Uterus (tissue), 4 donors: ENCODE measurements around the gene TFF1. TPM values are rescaled to one million over a fixed set of nuclear protein-coding genes. Genes with fewer than 3 reads are reported as not detected.

Source experiments
- DNase-seq, 2 donors: peaks; one replicate each; pipeline ENCODE4 v3.0.0-alpha.2; 2019 to 2020
- H3K27ac ChIP-seq, 2 donors: fragments of 200-600 bp; sonication (generic); 1 replicate in 1 of 2; 2 replicates in 1 of 2; pipeline ENCODE4 v1.5.1; 2016 to 2018
- H3K27me3 ChIP-seq, 2 donors: fragments of 200-600 bp; sonication (generic); one replicate each; pipeline ENCODE4 v1.5.1; 2018 to 2019; ENCODE audit warnings: control low read depth in 1 of 2
- H3K36me3 ChIP-seq, 2 donors: fragments of 200-600 bp; sonication (generic); one replicate each; pipeline ENCODE4 v1.5.1; 2019; ENCODE audit warnings: control low read depth in 1 of 2
- H3K4me1 ChIP-seq, 2 donors: fragments of 200-600 bp; sonication (generic); one replicate each; pipeline ENCODE4 v1.5.1; 2018 to 2019; ENCODE audit warnings: control low read depth in 1 of 2
- H3K4me3 ChIP-seq, 2 donors: fragments of 200-600 bp; sonication (generic); 1 replicate in 1 of 2; 2 replicates in 1 of 2; pipeline ENCODE4 v1.5.1; 2018 to 2019; ENCODE audit warnings: mild to moderate bottlenecking in 1 of 2
- H3K9me3 ChIP-seq, 2 donors: fragments of 200-600 bp; sonication (generic); one replicate each; pipeline ENCODE4 v1.5.1; 2019; ENCODE audit warnings: control low read depth in 1 of 2
- POLR2A ChIP-seq, 2 donors: fragments of 450-650 bp; IDR thresholded peaks; one replicate each; pipeline ENCODE4 v1.6.1; 2016; ENCODE audit warnings: antibody characterized with exemption in 2 of 2, mild to moderate bottlenecking in 1 of 2, moderate library complexity in 1 of 2
- intact Hi-C: fragments of 100-400 bp; cut with DNase I; formaldehyde crosslinking; loops from one replicate; pipeline ENCODE4 v1.15.1; 2023; ENCODE audit warnings: low total_unique reads
- total RNA-seq, 4 donors: library from RNA; depleted of rRNA in 3 of 4; stranded (reverse); fragments of >200 nt in 3 of 4; gene quantifications; one replicate each; pipeline versions ENCODE4 v1.1.0 to v1.2.4, GENCODE V29; 2014 to 2023
- TF ChIP-seq, protein P1 (sequence below), 4 experiments: fragments of 200-600 bp in 2 of 4; fragments of 450-650 bp in 2 of 4; sonication (generic) in 2 of 4; IDR thresholded peaks; one replicate each; pipeline ENCODE4 v1.5.1; 2016 to 2019; ENCODE audit warnings: antibody characterized with exemption in 4 of 4, mild to moderate bottlenecking in 2 of 4, moderate library complexity in 1 of 4
- donor health status: DM: yes; HTN: yes; CAD: no.

TFF1 gene
- total RNA-seq, 4 donors from 2014 or later, result not detected

DNA sequence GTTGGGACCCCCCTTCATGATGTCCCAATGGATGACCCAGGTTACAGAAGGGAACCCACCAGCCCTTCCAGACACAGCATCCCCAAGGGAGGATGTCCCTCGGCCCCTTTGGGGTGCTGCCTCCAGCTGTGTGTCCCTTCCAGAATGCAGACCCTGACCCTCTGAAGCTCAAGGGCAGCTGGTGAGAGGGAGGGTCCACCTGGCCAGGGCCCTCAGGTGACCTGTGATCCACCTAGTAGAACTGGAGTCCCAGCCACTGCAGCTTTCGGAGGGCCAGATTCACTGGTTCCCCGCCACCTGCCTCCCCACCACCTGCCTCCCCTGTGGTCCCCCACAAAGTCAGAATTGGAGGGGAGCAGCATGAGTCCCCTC is 9.6 kb upstream of the TFF1 start:
- Histone ChIP-seq H3K36me3 (no peaks in the 10 kb centered on the region), H3K27ac (no peak overlapping the region), H3K9me3 (no peaks in the 10 kb centered on the region), H3K27me3 (no peaks in the 10 kb centered on the region), H3K4me3 (no peak overlapping the region), H3K4me1 (no peaks in the 10 kb centered on the region)
- intact Hi-C loops, result no loop called here
- TF ChIP-seq POLR2A (IDR thresholded peaks at IDR 0.05), result no peak
- TF ChIP-seq, protein P1, sequence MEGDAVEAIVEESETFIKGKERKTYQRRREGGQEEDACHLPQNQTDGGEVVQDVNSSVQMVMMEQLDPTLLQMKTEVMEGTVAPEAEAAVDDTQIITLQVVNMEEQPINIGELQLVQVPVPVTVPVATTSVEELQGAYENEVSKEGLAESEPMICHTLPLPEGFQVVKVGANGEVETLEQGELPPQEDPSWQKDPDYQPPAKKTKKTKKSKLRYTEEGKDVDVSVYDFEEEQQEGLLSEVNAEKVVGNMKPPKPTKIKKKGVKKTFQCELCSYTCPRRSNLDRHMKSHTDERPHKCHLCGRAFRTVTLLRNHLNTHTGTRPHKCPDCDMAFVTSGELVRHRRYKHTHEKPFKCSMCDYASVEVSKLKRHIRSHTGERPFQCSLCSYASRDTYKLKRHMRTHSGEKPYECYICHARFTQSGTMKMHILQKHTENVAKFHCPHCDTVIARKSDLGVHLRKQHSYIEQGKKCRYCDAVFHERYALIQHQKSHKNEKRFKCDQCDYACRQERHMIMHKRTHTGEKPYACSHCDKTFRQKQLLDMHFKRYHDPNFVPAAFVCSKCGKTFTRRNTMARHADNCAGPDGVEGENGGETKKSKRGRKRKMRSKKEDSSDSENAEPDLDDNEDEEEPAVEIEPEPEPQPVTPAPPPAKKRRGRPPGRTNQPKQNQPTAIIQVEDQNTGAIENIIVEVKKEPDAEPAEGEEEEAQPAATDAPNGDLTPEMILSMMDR (IDR thresholded peaks at IDR 0.05), result no peak
- no peak for DNase-seq

DNA sequence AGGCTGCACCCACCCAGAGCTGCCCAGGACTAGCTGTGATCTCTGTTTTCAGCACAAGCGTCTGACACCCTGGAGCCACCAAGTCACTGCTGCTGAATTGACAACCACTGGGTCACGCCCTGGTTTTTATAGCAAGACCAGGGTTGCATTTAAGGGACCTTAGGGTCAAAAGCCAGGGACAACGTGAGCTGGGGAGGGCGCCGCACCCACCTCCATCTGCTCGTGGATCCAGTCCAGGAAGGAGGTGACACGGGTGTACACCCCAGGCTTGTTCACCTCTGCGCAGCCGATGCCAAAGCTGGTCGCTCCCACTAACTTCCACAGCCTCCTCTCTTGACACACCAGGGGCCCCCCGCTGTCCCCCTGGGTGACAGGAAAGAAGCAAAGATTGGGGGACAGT is 9.2 kb upstream of the TFF1 start:
- DNase-seq, result no peak
- Histone ChIP-seq H3K27me3 (no peaks in the 10 kb centered on the region), H3K4me1 (no peaks in the 10 kb centered on the region), H3K4me3 (no peak overlapping the region), H3K36me3 (no peaks in the 10 kb centered on the region), H3K9me3 (no peaks in the 10 kb centered on the region), H3K27ac (no peak overlapping the region)
- TF ChIP-seq POLR2A (IDR thresholded peaks at IDR 0.05), result no peak
- TF ChIP-seq, protein P1 (IDR thresholded peaks at IDR 0.05), result no peak
- intact Hi-C loops, result no loop called here

DNA sequence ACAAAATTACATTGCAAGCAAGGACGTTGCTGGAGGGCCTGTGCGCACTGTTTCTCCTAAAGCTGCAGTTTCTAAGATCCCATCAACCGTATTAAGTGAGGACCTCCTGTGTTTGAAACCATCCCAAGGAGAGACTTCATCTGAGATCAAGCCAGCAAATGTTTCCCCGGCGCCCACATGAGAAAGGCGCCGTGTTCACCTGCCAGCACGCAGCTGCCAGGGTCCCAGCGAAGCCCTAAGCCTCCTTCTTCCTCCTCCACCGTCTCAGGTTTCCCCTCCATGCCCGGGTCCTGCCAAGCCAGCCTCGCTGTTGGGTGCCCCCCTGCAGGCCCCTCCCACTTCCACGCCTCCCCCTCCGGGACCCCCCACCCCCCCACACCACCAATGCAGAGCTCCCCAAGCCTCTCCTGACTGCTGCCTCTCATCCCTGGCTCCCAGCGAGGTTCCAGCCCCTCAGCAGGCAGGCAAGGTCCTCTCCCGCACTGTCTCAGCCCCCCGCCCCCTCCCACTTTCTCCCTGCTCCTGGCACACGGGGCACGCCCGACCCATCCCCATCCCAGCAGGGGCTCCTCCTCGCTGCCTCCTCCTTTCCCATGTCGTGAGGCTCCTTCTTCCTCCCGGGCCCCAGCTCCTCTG is 8.6 kb upstream of the TFF1 start:
- Histone ChIP-seq H3K4me1 (no peaks in the 10 kb centered on the region), H3K36me3 (no peaks in the 10 kb centered on the region), H3K9me3 (no peaks in the 10 kb centered on the region), H3K27me3 (no peaks in the 10 kb centered on the region), H3K4me3 (no peak overlapping the region), H3K27ac (no peak overlapping the region)
- intact Hi-C loops, result no loop called here
- TF ChIP-seq, protein P1 (IDR thresholded peaks at IDR 0.05), result no peak
- no peak for TF ChIP-seq POLR2A (IDR thresholded peaks at IDR 0.05)
- DNase-seq, result no peak

DNA sequence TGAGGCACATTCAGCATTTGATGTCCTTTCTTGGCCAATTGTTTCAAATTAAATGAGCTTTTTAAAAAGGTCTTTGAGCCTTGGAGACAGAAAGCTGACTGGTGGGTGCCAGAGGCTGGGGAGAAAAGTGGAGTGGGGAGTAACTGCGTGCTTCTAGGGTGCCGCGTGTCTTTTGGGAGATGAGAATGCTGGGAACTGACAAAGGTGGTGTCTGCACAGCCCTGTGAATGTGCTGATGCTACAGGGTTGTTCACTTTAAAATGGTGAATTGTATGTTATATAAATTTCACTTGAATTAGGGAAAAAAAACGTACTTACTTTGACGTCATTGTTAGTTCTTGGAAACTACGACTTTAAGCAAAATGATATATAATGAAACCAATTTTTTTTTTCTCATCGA is 8.1 kb upstream of the TFF1 start:
- no peak for DNase-seq
- intact Hi-C loops, result no loop called here

DNA sequence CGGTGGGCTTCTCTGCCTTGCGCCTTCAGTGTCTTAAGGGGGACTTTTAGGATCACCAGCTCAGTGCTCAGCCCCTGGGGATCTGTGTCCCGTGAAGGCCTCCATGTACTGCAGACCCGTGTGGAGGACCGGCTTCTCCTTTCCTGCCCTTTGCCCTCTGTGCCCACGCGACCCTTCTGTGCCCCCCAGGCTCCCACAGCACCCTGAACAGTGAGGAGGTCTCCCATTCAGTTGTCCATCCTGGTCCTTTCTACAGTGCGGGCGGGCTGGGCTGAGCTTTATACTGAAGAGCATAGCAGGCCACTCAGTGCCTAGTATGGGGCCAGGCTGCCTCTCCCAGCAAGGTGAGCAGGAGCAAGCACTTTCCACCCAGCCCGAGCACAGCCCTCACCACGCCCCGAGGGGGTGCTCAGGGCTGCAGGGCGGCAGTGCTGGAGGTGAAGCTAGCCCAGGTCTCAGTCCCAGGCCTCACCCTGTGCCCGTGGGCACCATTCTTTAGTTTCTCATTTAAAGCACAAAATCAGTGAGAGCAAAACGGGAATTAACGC is 7.6 kb upstream of the TFF1 start:
- no peak for DNase-seq
- intact Hi-C loops, result no loop called here
- TF ChIP-seq, protein P1 (IDR thresholded peaks at IDR 0.05), result no peak
- no peak for TF ChIP-seq POLR2A (IDR thresholded peaks at IDR 0.05)
- Histone ChIP-seq H3K4me3 (no peak overlapping the region), H3K9me3 (no peaks in the 10 kb centered on the region), H3K4me1 (no peaks in the 10 kb centered on the region), H3K36me3 (no peaks in the 10 kb centered on the region), H3K27ac (no peak overlapping the region), H3K27me3 (no peaks in the 10 kb centered on the region)

More for the DNA sequence above, 8.1 kb upstream of the TFF1 start:
- no peak overlapping the region for H3K4me3 ChIP-seq
- TF ChIP-seq, protein P1 (IDR thresholded peaks at IDR 0.05), result no peak
- no peak for TF ChIP-seq POLR2A (IDR thresholded peaks at IDR 0.05)
- H3K4me1 ChIP-seq, result no peaks in the 10 kb centered on the region
- H3K27me3 ChIP-seq, result no peaks in the 10 kb centered on the region
- H3K27ac ChIP-seq, result no peak overlapping the region
- no peaks in the 10 kb centered on the region for H3K9me3 ChIP-seq
- H3K36me3 ChIP-seq, result no peaks in the 10 kb centered on the region
